Smooth muscle cell (in vitro differentiated cells): ENCODE results near the gene LRRC47. TPM values are rescaled to one million over a fixed set of nuclear protein-coding genes. Genes with fewer than 3 reads are reported as not detected.
"Not testable (repeated sequence)": the region's sequence is repeated elsewhere in the genome, so short reads cannot be mapped to it uniquely, and the experiment has no call there.

Experiments used
- DNase-seq: peaks from one replicate; lab custom pipeline; 2025; ENCODE audit not compliant: unreplicated experiment; lab: John Stamatoyannopoulos, UW
- H2AFZ ChIP-seq: fragments of 200-600 bp; sonication (generic); 2 replicates; pipeline ENCODE4 v1.6.0; 2016; ENCODE audit warnings: antibody characterized with exemption, low read depth, mild to moderate bottlenecking
- H3F3A ChIP-seq: fragments of 200-600 bp; sonication (generic); 2 replicates; pipeline ENCODE4 v1.6.0; 2017; ENCODE audit warnings: antibody characterized with exemption, low read depth
- H3K27ac ChIP-seq: fragments of 200-600 bp; sonication (generic); 2 replicates; pipeline ENCODE4 v1.5.1; 2016; ENCODE audit warnings: low read depth, mild to moderate bottlenecking
- H3K27me3 ChIP-seq: fragments of 200-600 bp; sonication (generic); 2 replicates; pipeline ENCODE4 v1.6.1; 2016; ENCODE audit warnings: low read depth, mild to moderate bottlenecking
- H3K36me3 ChIP-seq: fragments of 200-600 bp; sonication (generic); 2 replicates; pipeline ENCODE4 v1.5.1; 2016; ENCODE audit warnings: low read depth
- H3K4me1 ChIP-seq: fragments of 200-600 bp; sonication (generic); 2 replicates; pipeline ENCODE4 v1.5.1; 2016; ENCODE audit warnings: low read depth
- H3K4me2 ChIP-seq: fragments of 200-600 bp; sonication (generic); 2 replicates; pipeline ENCODE4 v1.6.0; 2016; ENCODE audit warnings: mild to moderate bottlenecking
- H3K4me3 ChIP-seq: fragments of 200-600 bp; sonication (generic); 2 replicates; pipeline ENCODE4 v1.5.1; 2016; ENCODE audit warnings: mild to moderate bottlenecking
- H3K79me2 ChIP-seq: fragments of 200-600 bp; sonication (generic); 2 replicates; pipeline ENCODE4 v1.6.0; 2016; ENCODE audit warnings: low read depth, mild to moderate bottlenecking
- H3K9ac ChIP-seq: fragments of 200-600 bp; sonication (generic); 2 replicates; pipeline ENCODE4 v1.6.0; 2016; ENCODE audit warnings: low read depth
- H3K9me3 ChIP-seq: fragments of 200-600 bp; sonication (generic); replicated peaks from 2 replicates; pipeline ENCODE4 v1.5.1; 2016; ENCODE audit warnings: low read depth
- H4K20me1 ChIP-seq: fragments of 200-600 bp; sonication (generic); 2 replicates; pipeline ENCODE4 v1.6.0; 2016; ENCODE audit warnings: low read depth
- CTCF ChIP-seq: fragments of 200-600 bp; sonication (generic); IDR thresholded peaks from 2 replicates; pipeline ENCODE4 v1.5.1; 2017; ENCODE audit warnings: borderline replicate concordance, mild to moderate bottlenecking, antibody characterized with exemption; ENCODE audit not compliant: insufficient read depth, poor library complexity, severe bottlenecking
- WGBS: methylation state at CpG from one replicate; pipeline ENCODE4 v1.1.7; 2016; ENCODE audit warnings: low lambda C conversion rate; 5-methylcytosine and 5-hydroxymethylcytosine counted together
- polyA plus RNA-seq: library from polyadenylated mRNA; unstranded; fragments of >200 nt; fragmentation: Nextera tagmentation; extraction: Ambion mirVana; gene quantifications from 2 replicates; pipeline ENCODE4 v1.2.1, GENCODE V29; 2016
- total RNA-seq: library from RNA; depleted of rRNA; stranded (reverse); fragments of >200 nt; gene quantifications from 2 replicates; pipeline ENCODE4 v1.2.3, GENCODE V29; 2014

LRRC47 gene
- total and polyA plus RNA-seq, 2 experiments from 2014 or later, result 24.9 to 38.0 TPM

- TF ChIP-seq CTCF, result no peak
- no peak overlapping the region for H3K4me3 ChIP-seq
- H3K9me3 ChIP-seq, result no peaks in the 10 kb centered on the region
- no peaks in the 10 kb centered on the region for H3F3A ChIP-seq
- H4K20me1 ChIP-seq, result no peaks in the 10 kb centered on the region
- H3K9ac ChIP-seq, result no peak overlapping the region
- no peak overlapping the region for H2AFZ ChIP-seq
- H3K4me2 ChIP-seq, result no peak overlapping the region
- H3K27me3 ChIP-seq, result no peaks in the 10 kb centered on the region
- H3K27ac ChIP-seq, result no peak overlapping the region
- no peaks in the 10 kb centered on the region for H3K36me3 ChIP-seq
- H3K79me2 ChIP-seq, result no peaks in the 10 kb centered on the region
- DNase-seq, result no peak
- WGBS, result 75% methylated on average over 19 of the region's 19 CpGs
- no peaks in the 10 kb centered on the region for H3K4me1 ChIP-seq
Measured at GRCh38 chr1:3803905-3804626, 7.8 kb upstream of the LRRC47 start.

- not testable (repeated sequence) for H2AFZ ChIP-seq, H3K4me1 ChIP-seq, DNase-seq, H3K4me3 ChIP-seq, H3K4me2 ChIP-seq, H3K9me3 ChIP-seq, H3K36me3 ChIP-seq, H3F3A ChIP-seq, H3K9ac ChIP-seq, H3K27ac ChIP-seq, H3K79me2 ChIP-seq, H4K20me1 ChIP-seq, H3K27me3 ChIP-seq
- WGBS, result 78% methylated on average over 3 of the region's 3 CpGs
Measured at GRCh38 chr1:3800795-3801194, 4.5 kb upstream of the LRRC47 start.

GRCh38 chr1:3799976-3800685, 3.8 kb upstream of the LRRC47 start:
- TF ChIP-seq CTCF, result no peak
- Histone ChIP-seq H3K36me3 (no peaks in the 10 kb centered on the region), H3K9me3 (no peaks in the 10 kb centered on the region), H3K4me2 (no peak overlapping the region), H3K4me3 (no peak overlapping the region), H3F3A (no peaks in the 10 kb centered on the region), H3K9ac (no peak overlapping the region), H3K79me2 (peaks cover 9% of the 10 kb centered on the region), H4K20me1 (peaks cover 9% of the 10 kb centered on the region), H3K4me1 (peaks cover 5% of the 10 kb centered on the region), H2AFZ (no peak overlapping the region), H3K27ac (no peak overlapping the region), H3K27me3 (no peaks in the 10 kb centered on the region)
- DNase-seq, result no peak
- WGBS, result 77% methylated on average over 11 of the region's 11 CpGs

GRCh38 chr1:3795453-3796214, 664 bp downstream of the LRRC47 start:
- 5% methylated on average over 53 of the region's 53 CpGs for WGBS
- Histone ChIP-seq H3K27ac (no peak overlapping the region), H3K4me1 (peaks cover 8% of the 10 kb centered on the region), H3K4me3 (peak overlapping the region; percentile 76), H3K9me3 (no peaks in the 10 kb centered on the region), H3K36me3 (no peaks in the 10 kb centered on the region), H3F3A (no peaks in the 10 kb centered on the region), H3K4me2 (peak overlapping the region; percentile 100), H3K27me3 (no peaks in the 10 kb centered on the region), H2AFZ (peak overlapping the region; percentile 98), H4K20me1 (peaks cover 54% of the 10 kb centered on the region), H3K79me2 (peaks cover 50% of the 10 kb centered on the region), H3K9ac (peak overlapping the region; percentile 82)
- DNase-seq, result no peak
- no peak for TF ChIP-seq CTCF
